Cardiac muscle cell (in vitro differentiated cells and primary cell): Measurements from ENCODE around the gene MAN1C1. TPM values are rescaled to one million over a fixed set of nuclear protein-coding genes. Genes with fewer than 3 reads are reported as not detected.
"Not testable (repeated sequence)": the region's sequence is repeated elsewhere in the genome, so short reads cannot be mapped to it uniquely, and the experiment has no call there.

Source experiments
- DNase-seq, 2 donors: peaks; one replicate each; pipeline versions ENCODE4 v3.0.0 to v3.0.0-alpha.2; 2010 to 2017; ENCODE audit warnings: low read depth in 1 of 2, low spot score in 1 of 2
- H3K27ac ChIP-seq: fragments of 200-600 bp; sonication (generic); 2 replicates; pipeline ENCODE4 v1.5.1; 2016
- H3K27me3 ChIP-seq: fragments of 200-600 bp; sonication (generic); 2 replicates; pipeline ENCODE4 v1.6.0; 2016; ENCODE audit warnings: control low read depth
- H3K36me3 ChIP-seq: fragments of 200-600 bp; sonication (generic); 2 replicates; pipeline ENCODE4 v1.5.1; 2016; ENCODE audit warnings: control low read depth
- H3K4me1 ChIP-seq: fragments of 200-600 bp; sonication (generic); 2 replicates; pipeline ENCODE4 v1.8.1; 2017; ENCODE audit warnings: low read depth, mild to moderate bottlenecking, mixed run types
- H3K4me3 ChIP-seq: fragments of 200-600 bp; sonication (generic); 2 replicates; pipeline ENCODE4 v1.5.1; 2016; ENCODE audit warnings: mild to moderate bottlenecking
- H3K9me3 ChIP-seq: fragments of 200-600 bp; sonication (generic); 2 replicates; pipeline ENCODE4 v1.5.1; 2017; ENCODE audit warnings: low read depth, mild to moderate bottlenecking, control low read depth
- polyA plus RNA-seq: library from polyadenylated mRNA; unstranded; fragments of >200 nt; fragmentation: Nextera tagmentation; extraction: Ambion mirVana; gene quantifications from 2 replicates; pipeline ENCODE4 v1.2.1, GENCODE V29; 2016
- total RNA-seq: library from RNA; depleted of rRNA; stranded (reverse); fragments of >200 nt; gene quantifications from 2 replicates; pipeline ENCODE4 v1.2.3, GENCODE V29; 2016
- TF ChIP-seq, protein P1 (sequence below): IDR thresholded peaks from 2 replicates; pipeline ENCODE4 v1.5.1; 2012; ENCODE audit warnings: low read depth, mild to moderate bottlenecking, low read length

MAN1C1 gene
- total and polyA plus RNA-seq, 2 experiments from 2014 or later: 88.8 to 118 TPM

DNA sequence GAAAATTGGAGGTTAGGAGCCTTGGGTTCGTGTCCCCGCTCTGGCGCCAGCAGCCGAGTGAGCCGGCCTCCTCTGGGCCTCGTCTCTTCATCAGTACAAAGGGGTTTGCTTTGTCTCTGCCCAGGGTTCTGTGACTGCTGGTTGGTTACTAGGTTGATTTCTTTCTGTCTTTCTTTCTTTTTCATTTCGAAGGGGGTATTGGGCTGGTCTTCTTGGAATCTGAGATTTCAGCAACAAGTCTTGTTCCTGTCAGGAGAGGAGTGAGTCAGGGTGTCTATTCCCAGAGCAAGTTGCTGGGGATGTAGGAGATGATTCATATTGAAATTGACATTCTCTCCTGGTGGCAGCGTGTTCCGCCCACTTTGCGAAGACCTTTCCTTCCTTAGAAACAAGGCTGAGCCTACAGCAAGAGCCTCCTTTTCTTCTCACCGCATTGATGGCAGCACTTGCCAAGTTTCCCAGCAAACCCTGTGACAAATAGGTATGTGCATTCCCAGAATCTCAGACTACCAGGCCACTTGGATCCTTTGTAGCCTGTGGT lies 79.2 kb downstream of the MAN1C1 start:
- H3K36me3 ChIP-seq: no peaks in the 10 kb centered on the region
- no peak overlapping the region for H3K4me3 ChIP-seq
- H3K27me3 ChIP-seq: no peaks in the 10 kb centered on the region
- TF ChIP-seq, protein P1, sequence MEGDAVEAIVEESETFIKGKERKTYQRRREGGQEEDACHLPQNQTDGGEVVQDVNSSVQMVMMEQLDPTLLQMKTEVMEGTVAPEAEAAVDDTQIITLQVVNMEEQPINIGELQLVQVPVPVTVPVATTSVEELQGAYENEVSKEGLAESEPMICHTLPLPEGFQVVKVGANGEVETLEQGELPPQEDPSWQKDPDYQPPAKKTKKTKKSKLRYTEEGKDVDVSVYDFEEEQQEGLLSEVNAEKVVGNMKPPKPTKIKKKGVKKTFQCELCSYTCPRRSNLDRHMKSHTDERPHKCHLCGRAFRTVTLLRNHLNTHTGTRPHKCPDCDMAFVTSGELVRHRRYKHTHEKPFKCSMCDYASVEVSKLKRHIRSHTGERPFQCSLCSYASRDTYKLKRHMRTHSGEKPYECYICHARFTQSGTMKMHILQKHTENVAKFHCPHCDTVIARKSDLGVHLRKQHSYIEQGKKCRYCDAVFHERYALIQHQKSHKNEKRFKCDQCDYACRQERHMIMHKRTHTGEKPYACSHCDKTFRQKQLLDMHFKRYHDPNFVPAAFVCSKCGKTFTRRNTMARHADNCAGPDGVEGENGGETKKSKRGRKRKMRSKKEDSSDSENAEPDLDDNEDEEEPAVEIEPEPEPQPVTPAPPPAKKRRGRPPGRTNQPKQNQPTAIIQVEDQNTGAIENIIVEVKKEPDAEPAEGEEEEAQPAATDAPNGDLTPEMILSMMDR: no peak
- H3K4me1 ChIP-seq: peaks cover 69% of the 10 kb centered on the region
- peak overlapping the region; percentile 93 for H3K27ac ChIP-seq
- H3K9me3 ChIP-seq: no peaks in the 10 kb centered on the region
- DNase-seq: peak in 1 of 2 donors; percentile 92

DNA sequence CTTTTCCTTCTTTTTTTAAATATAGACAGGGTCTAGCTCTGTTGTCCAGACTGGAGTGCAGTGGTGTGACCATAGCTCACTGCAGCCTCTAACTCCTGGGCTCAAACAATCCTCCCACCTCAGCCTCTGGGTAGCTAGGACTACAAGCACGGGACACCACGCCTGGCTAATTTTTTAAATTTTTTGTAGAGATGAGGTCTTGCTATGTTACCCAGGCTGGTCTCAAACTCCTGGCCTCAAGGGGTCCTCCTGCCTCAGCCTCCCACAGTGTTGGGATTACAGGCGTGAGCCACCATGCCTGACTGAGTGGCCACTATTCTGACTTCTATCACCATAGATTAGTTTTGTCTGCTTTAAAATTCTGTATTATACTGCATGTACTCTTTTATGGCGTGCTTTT lies 80.1 kb downstream of the MAN1C1 start:
- H3K27me3 ChIP-seq, H3K9me3 ChIP-seq, DNase-seq, H3K36me3 ChIP-seq, H3K4me3 ChIP-seq: not testable (repeated sequence)
- Histone ChIP-seq H3K4me1 (peaks cover 77% of the 10 kb centered on the region), H3K27ac (peak overlapping the region; percentile 93)

DNA sequence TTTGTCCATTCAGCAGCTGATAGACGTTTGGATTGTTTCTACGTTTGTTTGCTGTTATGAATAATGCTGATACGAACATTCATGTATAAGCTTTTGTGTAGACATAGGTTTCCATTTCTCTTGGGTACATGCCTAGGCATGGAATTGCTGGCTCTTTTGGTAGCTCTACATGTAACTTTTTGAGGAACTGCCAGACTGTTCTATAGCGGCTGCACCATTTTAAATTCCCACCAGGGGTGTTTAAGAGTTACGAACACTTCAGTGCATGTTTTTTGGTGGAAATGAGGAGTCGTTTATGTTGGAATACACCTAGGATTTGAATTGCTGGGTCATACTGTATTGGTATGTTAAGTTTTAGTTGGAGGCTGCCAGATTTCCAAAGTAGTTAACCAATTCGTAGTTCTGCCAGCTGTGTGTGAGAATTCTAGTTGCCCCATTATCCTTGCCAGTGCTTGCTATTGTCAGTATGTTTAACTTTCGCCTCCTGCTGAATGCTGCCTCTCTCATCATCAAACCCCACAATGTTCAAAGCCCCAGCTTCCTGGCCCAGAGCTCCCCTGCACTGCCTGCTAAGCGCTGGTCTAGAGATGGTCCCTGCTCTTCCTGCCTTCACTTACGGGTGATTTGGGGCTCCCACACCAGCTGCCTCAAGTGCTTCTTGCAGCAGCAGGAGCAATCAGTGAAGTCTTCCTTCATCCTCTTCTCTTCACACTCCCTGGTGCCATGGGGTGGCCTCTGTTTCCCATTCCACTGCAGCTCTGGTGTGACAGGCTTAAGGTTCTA lies 81.0 kb downstream of the MAN1C1 start:
- Histone ChIP-seq H3K27me3 (no peaks in the 10 kb centered on the region), H3K9me3 (no peaks in the 10 kb centered on the region), H3K36me3 (no peaks in the 10 kb centered on the region), H3K27ac (peak overlapping the region; percentile 93), H3K4me3 (no peak overlapping the region), H3K4me1 (peaks cover 87% of the 10 kb centered on the region)
- no peak for DNase-seq
- TF ChIP-seq, protein P1: no peak

DNA sequence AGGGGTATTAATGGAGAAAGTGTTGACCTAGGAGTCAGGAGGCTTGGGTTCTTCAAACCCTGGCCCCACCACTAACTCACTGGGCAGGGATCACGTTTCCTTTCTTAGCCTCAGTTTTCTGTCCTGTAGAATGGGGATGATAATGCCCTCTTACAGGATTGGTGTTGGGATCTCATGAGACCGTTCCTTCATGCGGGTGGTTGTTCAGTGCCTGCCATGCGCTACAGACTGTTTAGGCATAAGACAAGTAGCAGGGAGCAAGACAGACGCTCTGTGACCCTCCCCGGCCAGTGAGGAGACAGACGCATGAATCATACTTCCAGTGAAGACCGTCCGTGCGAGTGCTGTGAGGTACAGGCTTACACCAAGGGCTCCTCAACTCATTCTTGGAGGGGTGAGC lies 81.7 kb downstream of the MAN1C1 start:
- Histone ChIP-seq H3K36me3 (no peaks in the 10 kb centered on the region), H3K27me3 (no peaks in the 10 kb centered on the region)
- no peak for DNase-seq

DNA sequence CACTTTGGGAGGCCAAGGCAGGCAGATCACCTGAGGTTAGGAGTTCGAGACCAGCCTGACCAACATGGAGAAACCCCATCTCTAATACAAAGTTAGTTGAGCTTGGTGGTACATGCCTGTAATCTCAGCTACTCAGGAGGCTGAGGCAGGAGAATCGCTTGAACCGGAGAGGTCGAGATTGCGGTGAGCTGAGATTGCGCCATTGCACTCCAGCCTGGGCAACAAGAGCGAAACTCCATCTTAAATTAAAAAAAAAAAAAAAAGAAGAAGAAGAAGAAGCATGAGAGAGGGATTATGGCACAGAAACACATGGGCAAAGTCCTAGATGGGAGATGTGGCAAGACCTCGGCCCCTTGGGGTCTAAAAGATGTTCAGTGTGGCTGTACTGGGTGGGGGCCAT lies 82.5 kb downstream of the MAN1C1 start:
- peaks cover 92% of the 10 kb centered on the region for H3K4me1 ChIP-seq

More for the DNA sequence above, 81.7 kb downstream of the MAN1C1 start:
- H3K27ac ChIP-seq: peak overlapping the region; percentile 93
- H3K4me1 ChIP-seq: peaks cover 91% of the 10 kb centered on the region
- TF ChIP-seq, protein P1: no peak
- no peaks in the 10 kb centered on the region for H3K9me3 ChIP-seq
- no peak overlapping the region for H3K4me3 ChIP-seq

DNA sequence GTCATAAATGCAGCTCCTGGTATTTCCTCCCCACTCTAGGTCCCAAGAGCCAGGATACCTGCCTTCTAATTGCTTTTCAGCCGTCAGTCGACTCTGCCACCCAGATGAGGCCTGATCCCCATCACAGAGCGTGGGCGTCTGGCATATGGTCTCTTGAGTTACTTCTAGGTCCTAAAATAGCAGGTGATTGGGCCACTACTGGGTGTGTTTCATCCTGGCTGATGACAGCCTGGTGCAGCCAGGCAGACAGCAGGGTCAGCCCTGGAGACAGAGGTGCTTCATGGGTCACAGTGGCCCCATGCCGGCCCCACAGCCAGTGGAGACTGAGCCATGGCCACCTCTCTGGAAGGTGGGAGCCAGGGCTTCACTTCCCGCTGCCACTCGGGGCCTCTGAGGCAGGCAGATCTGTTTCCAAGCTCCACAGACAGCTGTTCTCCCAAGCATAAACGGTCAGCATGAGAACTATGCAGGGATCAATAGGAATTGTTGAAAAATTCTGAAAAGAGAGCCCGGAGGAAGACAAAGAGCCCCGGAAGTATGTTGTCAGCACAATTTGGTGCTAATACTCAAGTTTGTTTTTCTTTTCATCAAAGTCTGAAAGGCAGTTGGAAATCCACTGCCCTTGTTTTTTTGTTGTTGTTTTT lies 83.0 kb downstream of the MAN1C1 start:
- peak in 1 of 2 donors; percentile 88 for DNase-seq
- H3K4me1 ChIP-seq: peaks cover 92% of the 10 kb centered on the region

More for the DNA sequence above, 82.5 kb downstream of the MAN1C1 start:
- H3K4me3 ChIP-seq, H3K36me3 ChIP-seq, H3K27me3 ChIP-seq, H3K9me3 ChIP-seq, DNase-seq: not testable (repeated sequence)
- H3K27ac ChIP-seq: peak overlapping the region; percentile 93

More for the DNA sequence above, 83.0 kb downstream of the MAN1C1 start:
- Histone ChIP-seq H3K36me3 (no peaks in the 10 kb centered on the region), H3K27ac (peak overlapping the region; percentile 93), H3K4me3 (no peak overlapping the region), H3K27me3 (no peaks in the 10 kb centered on the region), H3K9me3 (no peaks in the 10 kb centered on the region)
- TF ChIP-seq, protein P1: no peak
